ENCODE data around the gene MRM2.

Gene MRM2

GRCh38 chr7:2245883-2246675 is 4.1 kb upstream of the MRM2 start:
- peak; percentile 20 for DNase-seq

GRCh38 chr7:2244404-2244995 is 2.5 kb upstream of the MRM2 start:
- no peak for DNase-seq

- DNase-seq: no peak
These were observed 1.5 kb upstream of the MRM2 start for GRCh38 chr7:2243458-2243857.

GRCh38 chr7:2242541-2243429 is 780 bp upstream of the MRM2 start:
- no peak for DNase-seq

GRCh38 chr7:2239242-2239641 is 2.8 kb downstream of the MRM2 start:
- DNase-seq: no peak

- DNase-seq: peak; percentile 94
These were observed 4.8 kb downstream of the MRM2 start for GRCh38 chr7:2237109-2237602.

GRCh38 chr7:2233926-2234325 is 8.1 kb downstream of the MRM2 start:
- DNase-seq: no peak

- DNase-seq: peak; percentile 70
These were observed 9.1 kb downstream of the MRM2 start, which contains the start of gene MAD1L1 for GRCh38 chr7:2232766-2233520. TSS of gene MAD1L1 (minus strand) at chr7:2232945. CDS start at chr7:2230133, 2,812 bp downstream.

GRCh38 chr7:2231992-2232765 is 9.8 kb downstream of the MRM2 start:
- peak; percentile 13 for DNase-seq

GRCh38 chr7:2230882-2231281 is 11.1 kb downstream of the MRM2 start:
- no peak for DNase-seq

GRCh38 chr7:2230226-2230625 is 11.8 kb downstream of the MRM2 start:
- no peak for DNase-seq

- no peak for DNase-seq
These were observed 12.5 kb downstream of the MRM2 start for GRCh38 chr7:2229467-2229866.

- DNase-seq: no peak
These were observed 13.1 kb downstream of the MRM2 start for GRCh38 chr7:2228921-2229320.

GRCh38 chr7:2227699-2228098 is 14.3 kb downstream of the MRM2 start:
- DNase-seq: no peak

GRCh38 chr7:2225830-2226229 is 16.2 kb downstream of the MRM2 start:
- DNase-seq: no peak

GRCh38 chr7:2225336-2225735 is 16.7 kb downstream of the MRM2 start:
- peak; percentile 68 for DNase-seq

- peak; percentile 68 for DNase-seq
These were observed 17.1 kb downstream of the MRM2 start for GRCh38 chr7:2224934-2225333.

- DNase-seq: no peak
These were observed 17.5 kb downstream of the MRM2 start for GRCh38 chr7:2224491-2224928.

GRCh38 chr7:2223321-2223720 is 18.7 kb downstream of the MRM2 start:
- no peak for DNase-seq

GRCh38 chr7:2222516-2222915 is 19.5 kb downstream of the MRM2 start:
- no peak for DNase-seq

- no peak for DNase-seq
These were observed 21.1 kb downstream of the MRM2 start for GRCh38 chr7:2220954-2221353.

GRCh38 chr7:2220506-2220905 is 21.5 kb downstream of the MRM2 start:
- DNase-seq: no peak

Measured in DMS79 treated with DMSO at 0.1 percent for 48 hours (cell line).